ENCODE results near the gene IQGAP2. TPM values are rescaled to one million over a fixed set of nuclear protein-coding genes. Genes with fewer than 3 reads are reported as not detected.

The IQGAP2 gene
- total RNA-seq, 1 experiment from 2014 or later: 0.17 TPM

GRCh38 chr5:76746677-76747076 is 343.6 kb downstream of the IQGAP2 start:
- no peak for DNase-seq (ENCODE audit: low read depth)

DNA sequence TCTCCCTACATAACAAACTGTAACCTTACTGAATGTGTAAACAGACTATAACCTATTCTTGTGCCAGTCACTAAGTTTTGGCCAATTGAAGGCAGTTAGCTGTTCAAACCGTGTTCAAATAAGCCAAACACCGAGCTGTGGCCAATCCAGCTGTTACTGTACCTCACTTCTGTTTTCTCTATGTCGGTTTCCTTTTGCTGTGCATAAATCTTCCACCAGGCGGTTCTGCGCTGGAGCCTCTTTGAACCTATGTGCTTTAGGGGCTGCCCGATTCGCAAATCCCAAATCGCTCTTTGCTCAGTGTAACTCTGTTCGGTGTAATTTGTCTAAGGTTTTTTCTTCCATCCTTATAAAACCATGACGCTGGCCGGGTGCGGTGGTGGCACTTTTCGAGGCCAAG is 344.6 kb downstream of the IQGAP2 start:
- no peak for DNase-seq (ENCODE audit: low read depth)

- no peak for DNase-seq (ENCODE audit: low read depth)
Measured at GRCh38 chr5:76751291-76751690, 348.2 kb downstream of the IQGAP2 start.

GRCh38 chr5:76754668-76755078 is 351.6 kb downstream of the IQGAP2 start:
- DNase-seq (ENCODE audit: low read depth): no peak

DNA sequence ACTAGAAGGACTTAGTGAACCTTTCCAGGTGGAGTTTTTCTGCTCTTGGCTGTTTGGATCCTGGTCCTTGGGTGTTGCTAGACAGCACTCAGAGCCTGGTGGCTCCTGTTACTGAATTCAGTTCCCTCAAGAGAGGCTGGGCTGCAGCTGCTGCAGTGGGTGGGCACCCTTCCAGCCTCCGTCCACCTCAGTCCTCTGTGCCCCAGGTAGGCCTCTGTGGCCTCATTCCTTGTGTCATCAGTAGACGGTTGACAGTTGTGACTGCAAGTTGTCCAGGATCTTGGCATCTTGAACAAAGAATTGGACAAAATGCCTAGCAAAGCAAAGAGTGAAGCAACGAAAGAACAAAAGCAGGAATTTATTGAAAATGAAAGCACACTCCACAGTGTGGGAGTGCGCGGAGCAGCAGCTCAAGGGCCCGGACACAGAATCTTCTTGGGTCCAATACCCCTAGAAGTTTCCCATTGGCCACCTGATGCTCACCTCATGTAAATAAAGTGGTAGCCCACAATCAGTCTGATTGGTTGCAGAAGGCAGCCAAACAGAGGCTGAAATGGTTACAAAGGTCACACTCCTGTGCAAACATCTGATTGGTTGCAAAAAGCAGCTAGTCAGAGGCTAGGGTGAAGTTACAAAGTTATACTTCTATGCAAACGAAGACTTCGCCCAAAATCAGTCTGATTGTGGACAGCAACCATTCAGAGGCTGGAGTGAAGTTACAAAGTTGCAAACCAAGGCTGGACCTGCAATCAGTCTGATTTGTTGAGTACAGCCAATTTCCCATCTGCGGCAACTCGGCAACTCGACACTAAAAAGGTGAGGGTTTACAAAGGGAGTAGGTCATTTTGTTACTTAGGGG is 352.9 kb downstream of the IQGAP2 start:
- no peak for DNase-seq (ENCODE audit: low read depth)

- no peak for DNase-seq (ENCODE audit: low read depth)
Measured at GRCh38 chr5:76757049-76757448, 354.0 kb downstream of the IQGAP2 start.

Other genes with a start within 250 kb of the IQGAP2 start
- 0.52 and 0.71 TPM in 2 replicates for gene F2RL2, start 220.1 kb downstream of the IQGAP2 start, total RNA-seq (2014; rRNA removed)